H1 (cell line): ENCODE measurements around the gene ARHGAP26. TPM values are rescaled to one million over a fixed set of nuclear protein-coding genes. Genes with fewer than 3 reads are reported as not detected.

Source experiments
- CTCF ChIA-PET: fragments of 300-600 bp; sonication (Branson Sonifier 250); formaldehyde crosslinking; loops from one replicate; lab custom pipeline; 2021; ENCODE audit not compliant: partially characterized antibody; lab: Charles Lee
- POLR2A ChIA-PET: fragments of 300-600 bp; sonication (Branson Sonifier 250); formaldehyde crosslinking; loops from one replicate; lab custom pipeline; 2021; ENCODE audit warnings: inconsistent platforms; ENCODE audit not compliant: partially characterized antibody; lab: Charles Lee
- DNase-seq, 2 experiments: peaks; one replicate each; pipeline versions ENCODE4 v3.0.0 to v3.0.0-alpha.2; 2010 to 2022; ENCODE audit warnings: low spot score in 2 of 2, low read depth in 1 of 2, mixed read lengths in 1 of 2
- FAIRE-seq: peaks from 2 replicates; lab custom pipeline; 2011; peaks lifted over from hg19 to GRCh38; lab: Jason Lieb, UNC
- H2AFZ ChIP-seq: 2 replicates; pipeline ENCODE4 v1.8.1; 2012; ENCODE audit warnings: low read length, inconsistent platforms
- H2AK5ac ChIP-seq: 2 replicates; pipeline ENCODE4 v1.6.1; 2013; ENCODE audit warnings: low read depth, low read length
- H2BK120ac ChIP-seq: replicated peaks from 2 replicates; pipeline ENCODE3; 2013; ENCODE audit warnings: low read depth, low read length, inconsistent platforms
- H2BK12ac ChIP-seq: 2 replicates; pipeline ENCODE4 v1.6.1; 2013; ENCODE audit warnings: low read depth, low read length
- H2BK15ac ChIP-seq: 2 replicates; pipeline ENCODE4 v1.6.1; 2013; ENCODE audit warnings: low read length
- H2BK20ac ChIP-seq: 2 replicates; pipeline ENCODE4 v1.6.1; 2013; ENCODE audit warnings: low read length
- H2BK5ac ChIP-seq: 2 replicates; pipeline ENCODE4 v1.6.1; 2013; ENCODE audit warnings: low read depth, low read length
- H3K14ac ChIP-seq: 2 replicates; pipeline ENCODE4 v1.6.1; 2013; ENCODE audit warnings: inconsistent platforms; ENCODE audit not compliant: insufficient read length
- H3K18ac ChIP-seq: 2 replicates; pipeline ENCODE4 v1.6.1; 2013; ENCODE audit warnings: low read length; ENCODE audit errors: extremely low read depth
- H3K23ac ChIP-seq: 2 replicates; pipeline ENCODE4 v1.6.1; 2013; ENCODE audit warnings: inconsistent platforms; ENCODE audit not compliant: insufficient read length
- H3K23me2 ChIP-seq: 2 replicates; pipeline ENCODE4 v1.6.1; 2013; ENCODE audit warnings: low read depth, low read length
- H3K27ac ChIP-seq: 2 replicates; pipeline ENCODE4 v1.6.1; 2011; ENCODE audit warnings: low read depth, low read length, inconsistent platforms
- H3K27me3 ChIP-seq, 4 experiments: replicated peaks in 1 of 4; 1 replicate in 1 of 4; 2 replicates in 3 of 4; pipeline versions ENCODE4 v1.6.1 to v1.8.1; 2011 to 2013; ENCODE audit warnings: low read length in 3 of 4, mild to moderate bottlenecking in 3 of 4, inconsistent platforms in 2 of 4, mixed read lengths in 2 of 4, moderate library complexity in 1 of 4; ENCODE audit not compliant: control insufficient read depth in 3 of 4, insufficient read depth in 3 of 4; ENCODE audit errors: extremely low read depth in 1 of 4
- H3K36me3 ChIP-seq, 4 experiments: 2 replicates each; pipeline versions ENCODE4 v1.6.1 to v1.8.1; 2011 to 2013; ENCODE audit warnings: mild to moderate bottlenecking in 4 of 4, low read length in 3 of 4, moderate library complexity in 2 of 4, control low read depth in 1 of 4, inconsistent platforms in 1 of 4; ENCODE audit not compliant: insufficient read depth in 4 of 4, control insufficient read depth in 2 of 4
- H3K4ac ChIP-seq: replicated peaks from 2 replicates; pipeline ENCODE3; 2013; ENCODE audit warnings: low read length, low read depth, mixed read lengths, inconsistent platforms; ENCODE audit not compliant: insufficient read length
- H3K4me1 ChIP-seq, 4 experiments: replicated peaks in 1 of 4; 1 replicate in 1 of 4; 2 replicates in 3 of 4; pipeline versions ENCODE4 v1.6.1 to v1.8.1; 2011 to 2013; ENCODE audit warnings: low read length in 3 of 4, inconsistent platforms in 2 of 4, mixed read lengths in 1 of 4; ENCODE audit not compliant: insufficient read depth in 4 of 4, control insufficient read depth in 3 of 4
- H3K4me2 ChIP-seq, 2 experiments: 2 replicates each; pipeline versions ENCODE4 v1.6.1 to v1.8.1; 2011 to 2013; ENCODE audit warnings: low read depth in 2 of 2, low read length in 2 of 2, control low read depth in 1 of 2, inconsistent platforms in 1 of 2, mild to moderate bottlenecking in 1 of 2; ENCODE audit not compliant: insufficient read depth in 1 of 2
- H3K4me3 ChIP-seq, 4 experiments: fragments of 200-600, 300-600 bp in 1 of 4; sonication (generic), shearing (Covaris generic), sonication (Bioruptor Twin) in 1 of 4; 2 replicates each; pipeline versions ENCODE4 v1.5.1 to v1.8.1; 2011 to 2016; ENCODE audit warnings: low read length in 4 of 4, low read depth in 3 of 4, control low read depth in 2 of 4, inconsistent platforms in 2 of 4, mild to moderate bottlenecking in 2 of 4, mixed read lengths in 1 of 4, moderate library complexity in 1 of 4; ENCODE audit not compliant: insufficient read depth in 2 of 4; ENCODE audit errors: extremely low read depth in 1 of 4
- H3K56ac ChIP-seq: replicated peaks from 2 replicates; pipeline ENCODE3; 2013; ENCODE audit warnings: low read depth, mild to moderate bottlenecking, mixed read lengths, low read length, inconsistent platforms; ENCODE audit not compliant: insufficient read length
- H3K79me1 ChIP-seq: 2 replicates; pipeline ENCODE4 v1.6.1; 2013; ENCODE audit warnings: low read depth, low read length, control low read depth
- H3K79me2 ChIP-seq, 2 experiments: 2 replicates each; pipeline versions ENCODE4 v1.6.1 to v1.8.1; 2012 to 2013; ENCODE audit warnings: low read length in 2 of 2, mild to moderate bottlenecking in 2 of 2, inconsistent platforms in 1 of 2; ENCODE audit not compliant: insufficient read depth in 2 of 2, control insufficient read depth in 1 of 2
- H3K9ac ChIP-seq, 4 experiments: replicated peaks in 1 of 4; 1 replicate in 1 of 4; 2 replicates in 3 of 4; pipeline versions ENCODE4 v1.6.1 to v1.8.1; 2011 to 2013; ENCODE audit warnings: low read depth in 3 of 4, low read length in 3 of 4, control low read depth in 2 of 4, mild to moderate bottlenecking in 2 of 4, moderate library complexity in 2 of 4, inconsistent platforms in 1 of 4; ENCODE audit errors: extremely low read depth in 1 of 4
- H3K9me3 ChIP-seq, 2 experiments: 2 replicates each; pipeline versions ENCODE4 v1.6.1 to v1.8.1; 2012 to 2013; ENCODE audit warnings: mild to moderate bottlenecking in 2 of 2, moderate library complexity in 2 of 2, control low read depth in 1 of 2, inconsistent platforms in 1 of 2, low read depth in 1 of 2, low read length in 1 of 2, mixed read lengths in 1 of 2; ENCODE audit not compliant: insufficient read depth in 2 of 2
- H4K20me1 ChIP-seq, 2 experiments: replicated peaks in 1 of 2; 2 replicates each; pipeline versions ENCODE3 to v1.8.1; 2011 to 2013; ENCODE audit warnings: inconsistent platforms in 2 of 2, low read length in 2 of 2, mild to moderate bottlenecking in 1 of 2; ENCODE audit not compliant: insufficient read depth in 2 of 2, control insufficient read depth in 1 of 2
- H4K5ac ChIP-seq: 2 replicates; pipeline ENCODE4 v1.6.1; 2013; ENCODE audit warnings: low read length, low read depth, mixed read lengths, inconsistent platforms; ENCODE audit not compliant: insufficient read length
- H4K8ac ChIP-seq: 2 replicates; pipeline ENCODE4 v1.8.0; 2013; ENCODE audit warnings: mild to moderate bottlenecking, moderate library complexity, low read length, inconsistent platforms; ENCODE audit not compliant: insufficient read depth; ENCODE audit errors: extremely low read depth
- H4K91ac ChIP-seq: replicated peaks from 2 replicates; pipeline ENCODE3; 2013; ENCODE audit warnings: low read length, mixed read lengths, inconsistent platforms; ENCODE audit not compliant: insufficient read length
- KDM4A ChIP-seq: IDR thresholded peaks from one replicate; pipeline ENCODE4 v1.7.1; 2012; ENCODE audit warnings: low read depth, mild to moderate bottlenecking, moderate library complexity, low read length, inconsistent platforms; ENCODE audit not compliant: severe bottlenecking
- SUZ12 ChIP-seq: fragments of 200-600 bp; sonication (generic); IDR thresholded peaks from 2 replicates; pipeline ENCODE4 v1.6.1; 2012; ENCODE audit warnings: mild to moderate bottlenecking, inconsistent platforms, low read length, moderate library complexity, mixed read lengths
- TCF12 ChIP-seq: IDR thresholded peaks from 2 replicates; pipeline ENCODE4 v1.6.1; 2011; ENCODE audit warnings: low read depth, mild to moderate bottlenecking, low read length
- WGBS, 2 experiments: shearing (Covaris generic) in 1 of 2; methylation state at CpG; one replicate each; pipeline versions ENCODE4 v1.1.6 to v1.1.7; 2013 to 2015; ENCODE audit warnings: low lambda C conversion rate in 2 of 2, mixed read lengths in 2 of 2, inconsistent platforms in 1 of 2, low coverage in 1 of 2, missing lambda C conversion rate in 1 of 2; ENCODE audit not compliant: insufficient replicate concordance in 2 of 2, insufficient coverage in 1 of 2, insufficient read length in 1 of 2; ENCODE audit errors: extremely low coverage in 1 of 2, missing lambda C conversion rate in 1 of 2; 5-methylcytosine and 5-hydroxymethylcytosine counted together
- polyA plus RNA-seq, 7 experiments: library from polyadenylated mRNA; depleted of rRNA in 3 of 7; stranded (reverse) in 5 of 7; unstranded in 2 of 7; fragments of >200 nt in 5 of 7; fragments of 200-250 nt in 2 of 7; gene quantifications; 1 replicate in 5 of 7; 2 replicates in 1 of 7; 4 replicates in 1 of 7; pipeline versions ENCODE4 v1.2.1 to v1.2.3, GENCODE V29; 2011 to 2013; ENCODE audit warnings: missing spikeins in 2 of 7, mixed read lengths in 2 of 7
- total RNA-seq: library from RNA; stranded (reverse); fragmentation: NEBNext Ultra II Directional; extraction: Animal tissue kit (Norgen Biotek cat#: 25700); gene quantifications from 2 replicates; pipeline ENCODE4 v1.2.1, GENCODE V29; 2021

The ARHGAP26 gene
- total and polyA plus RNA-seq, 2 of the 8 experiments (the other 6 are each of a cell fraction or from before 2014, with no cell fraction given): 7.1 to 24.8 TPM

DNA sequence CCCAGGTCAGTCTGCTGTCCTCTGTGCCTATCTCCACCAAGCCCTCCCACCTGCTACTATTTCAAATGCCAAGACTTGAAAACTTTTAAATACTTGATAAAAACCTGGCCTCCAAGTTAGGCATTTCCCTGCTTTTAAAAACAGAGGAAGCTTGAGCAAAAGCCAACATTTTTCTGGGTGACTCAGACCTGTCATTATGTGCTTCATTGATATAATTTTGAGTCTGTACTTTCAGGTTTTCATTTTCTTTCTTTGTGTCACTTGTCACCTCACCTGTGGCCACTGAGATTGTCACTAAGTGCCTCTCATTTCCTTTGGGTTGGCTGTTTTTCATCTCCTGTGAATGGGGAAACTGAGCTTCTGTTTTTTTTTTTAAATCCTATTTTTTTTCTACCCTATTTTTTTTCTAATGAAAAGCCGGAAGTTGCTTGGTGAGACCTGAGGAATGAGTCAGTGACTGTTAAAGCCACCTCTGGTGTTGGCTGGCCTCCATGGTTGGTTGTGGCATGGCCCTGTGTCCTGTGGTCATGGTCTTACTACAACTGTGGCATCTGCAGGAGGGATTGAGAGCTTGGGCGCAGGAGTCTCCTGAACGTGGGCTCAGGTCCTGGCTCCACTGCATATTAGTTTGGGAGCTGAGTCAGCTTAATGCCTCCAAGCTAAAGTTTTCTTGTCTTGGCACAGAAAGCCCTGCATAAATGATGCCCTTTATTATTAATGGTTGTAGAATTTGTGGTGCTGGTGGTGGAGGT, 56.7 kb downstream of the ARHGAP26 start:
- no peaks in the 10 kb centered on the region for H3K23me2 ChIP-seq
- H3K18ac ChIP-seq: no peak overlapping the region
- no peaks in the 10 kb centered on the region for H3K9me3 ChIP-seq
- no peak overlapping the region for H2BK120ac ChIP-seq
- H2BK15ac ChIP-seq: no peak overlapping the region
- no peak overlapping the region for H3K4me2 ChIP-seq
- H2BK20ac ChIP-seq: no peak overlapping the region; the same call in 1 of the 2 replicates
- no peak overlapping the region for H2AFZ ChIP-seq
- H3K27ac ChIP-seq: no peak overlapping the region
- no peak overlapping the region for H3K4ac ChIP-seq
- peaks cover 0 to 20% (median 12%) of the 10 kb centered on the region in 4 experiments; a peak in 5 of 7 replicates for H3K4me1 ChIP-seq
- no peak overlapping the region for H3K14ac ChIP-seq
- TF ChIP-seq SUZ12: no peak
- no peak for TF ChIP-seq KDM4A
- TF ChIP-seq TCF12: no peak
- H3K36me3 ChIP-seq: no peaks in the 10 kb centered on the region
- no peak overlapping the region for H2BK5ac ChIP-seq
- no peak overlapping the region for H3K9ac ChIP-seq
- H3K27me3 ChIP-seq: no peaks in the 10 kb centered on the region
- H4K8ac ChIP-seq: no peak overlapping the region
- H3K79me2 ChIP-seq: peaks cover 0 to 57% of the 10 kb centered on the region in 2 experiments; a peak in 2 of 4 replicates
- H2BK12ac ChIP-seq: no peak overlapping the region
- no peak overlapping the region for H4K91ac ChIP-seq
- H3K4me3 ChIP-seq: no peak overlapping the region
- no peaks in the 10 kb centered on the region for H4K20me1 ChIP-seq
- H3K23ac ChIP-seq: no peak overlapping the region
- DNase-seq (no peak), FAIRE-seq (no peak)
- H3K79me1 ChIP-seq: peaks cover 6% of the 10 kb centered on the region; the same call in 1 of the 2 replicates
- H3K56ac ChIP-seq: no peak overlapping the region
- no peak overlapping the region for H4K5ac ChIP-seq
- ChIA-PET POLR2A (interaction anchor here (1.2 kb wide), 2 partner anchors 17 to 57 kb away, joined by 3 to 4 read pairs; partner anchors contain the start of gene ARHGAP26), CTCF (interaction anchor here (1.0 to 2.0 kb wide), 7 partner anchors 19 to 114 kb away, joined by 3 to 6 read pairs (median 4); partner anchors contain the start of gene ARHGAP26)
- WGBS, 2 experiments: 92% methylated on average over 3 of the region's 3 CpGs; no CpG with 5 or more reads in 1 of the 2 experiments
- no peak overlapping the region for H2AK5ac ChIP-seq
